Keratinocyte (primary cell): ENCODE data around the gene AFAP1L1. TPM values are rescaled to one million over a fixed set of nuclear protein-coding genes. Genes with fewer than 3 reads are reported as not detected.

Experiments used
- DNase-seq: peaks from one replicate; pipeline ENCODE4 v3.0.0-alpha.2; 2011; ENCODE audit warnings: low read depth, missing footprints, low spot score
- FAIRE-seq: peaks from 2 replicates; lab custom pipeline; 2011; peaks lifted over from hg19 to GRCh38; lab: Jason Lieb, UNC
- H2AFZ ChIP-seq: 2 replicates; pipeline ENCODE4 v1.6.0; 2012; ENCODE audit warnings: low read length, control low read depth, inconsistent platforms; ENCODE audit not compliant: control insufficient read depth
- H3K27ac ChIP-seq: 2 replicates; pipeline ENCODE4 v1.5.1; 2011; ENCODE audit warnings: low read length; ENCODE audit not compliant: control insufficient read depth, insufficient read depth
- H3K27me3 ChIP-seq: 3 replicates; pipeline ENCODE4 v1.6.0; 2011; ENCODE audit warnings: low read length; ENCODE audit not compliant: control insufficient read depth, insufficient read depth; ENCODE audit errors: extremely low read depth
- H3K36me3 ChIP-seq, 2 experiments: 2 replicates in 1 of 2; 3 replicates in 1 of 2; pipeline ENCODE4 v1.5.1; 2011; ENCODE audit warnings: low read length in 2 of 2, mild to moderate bottlenecking in 1 of 2; ENCODE audit not compliant: control insufficient read depth in 2 of 2, insufficient read depth in 2 of 2; ENCODE audit errors: extremely low read depth in 1 of 2
- H3K4me1 ChIP-seq: 3 replicates; pipeline ENCODE4 v1.5.1; 2011; ENCODE audit warnings: low read length; ENCODE audit not compliant: control insufficient read depth, insufficient read depth; ENCODE audit errors: extremely low read depth
- H3K4me2 ChIP-seq: 3 replicates; pipeline ENCODE4 v1.6.0; 2011; ENCODE audit warnings: low read depth, low read length; ENCODE audit not compliant: control insufficient read depth, insufficient read depth; ENCODE audit errors: extremely low read depth
- H3K4me3 ChIP-seq, 3 experiments: fragments of 200-600 bp in 1 of 3; sonication (generic) in 1 of 3; 2 replicates in 2 of 3; 3 replicates in 1 of 3; pipeline ENCODE4 v1.5.1; 2011 to 2016; ENCODE audit warnings: low read length in 3 of 3, mild to moderate bottlenecking in 3 of 3, control low read depth in 2 of 3, inconsistent platforms in 1 of 3, low read depth in 1 of 3, mixed read lengths in 1 of 3, mixed run types in 1 of 3, moderate library complexity in 1 of 3; ENCODE audit not compliant: control insufficient read depth in 2 of 3, insufficient read depth in 2 of 3; ENCODE audit errors: extremely low read depth in 1 of 3
- H3K79me2 ChIP-seq: 2 replicates; pipeline ENCODE4 v1.6.0; 2012; ENCODE audit warnings: low read length; ENCODE audit not compliant: control insufficient read depth, insufficient read depth
- H3K9ac ChIP-seq: 3 replicates; pipeline ENCODE4 v1.6.0; 2011; ENCODE audit warnings: low read length; ENCODE audit not compliant: control insufficient read depth, insufficient read depth; ENCODE audit errors: extremely low read depth
- H3K9me1 ChIP-seq: 3 replicates; pipeline ENCODE4 v1.6.0; 2011; ENCODE audit warnings: low read length; ENCODE audit not compliant: control insufficient read depth, insufficient read depth; ENCODE audit errors: extremely low read depth
- H3K9me3 ChIP-seq: 2 replicates; pipeline ENCODE4 v1.5.1; 2012; ENCODE audit warnings: low read depth, low read length; ENCODE audit not compliant: control insufficient read depth
- H4K20me1 ChIP-seq: 3 replicates; pipeline ENCODE4 v1.6.0; 2011; ENCODE audit warnings: low read length; ENCODE audit not compliant: control insufficient read depth, insufficient read depth; ENCODE audit errors: extremely low read depth
- CTCF ChIP-seq, 3 experiments: IDR thresholded peaks in 1 of 3; conservative IDR thresholded peaks in 1 of 3; optimal IDR thresholded peaks in 1 of 3; 2 replicates in 2 of 3; 3 replicates in 1 of 3; pipeline versions ENCODE3 to v1.5.1; 2011; ENCODE audit warnings: low read length in 3 of 3, mild to moderate bottlenecking in 3 of 3, moderate library complexity in 2 of 3, control low read depth in 1 of 3, inconsistent platforms in 1 of 3; ENCODE audit not compliant: insufficient read depth in 2 of 3; ENCODE audit errors: extremely low read depth in 1 of 3
- EZH2 ChIP-seq: IDR thresholded peaks from one replicate; pipeline ENCODE4 v1.6.1; 2012; ENCODE audit warnings: inconsistent platforms, mild to moderate bottlenecking, low read length, moderate library complexity
- dilution Hi-C: fragments of 300-500 bp; cut with MboI; formaldehyde crosslinking; loops from one replicate; pipeline ENCODE4 v1.7.0; 2020; ENCODE audit warnings: low sequenced_read_pairs; ENCODE audit not compliant: extremely low pct_ligation_motif_present
- polyA plus RNA-seq, 5 experiments: library from polyadenylated mRNA; depleted of rRNA in 3 of 5; stranded (reverse) in 3 of 5; stranded (forward) in 1 of 5; unstranded in 1 of 5; fragments of >200 nt; gene quantifications; 1 replicate in 1 of 5; 2 replicates in 3 of 5; 3 replicates in 1 of 5; pipeline versions ENCODE4 v1.2.1 to v1.2.3, GENCODE V29; 2011 to 2012; ENCODE audit warnings: missing spikeins in 2 of 5, low read depth in 1 of 5, low replicate concordance in 1 of 5

AFAP1L1 gene
- polyA plus RNA-seq, 1 donor (not counting 4 experiments of a cell fraction or from before 2014, with no cell fraction given): 4.6 TPM

GRCh38 chr5:149246906-149247305 is 24.8 kb upstream of the AFAP1L1 start:
- TF ChIP-seq CTCF (optimal IDR thresholded peaks at IDR 0.05 in 1 of 3, IDR thresholded peaks at IDR 0.05 in 1 of 3, conservative IDR thresholded peaks at IDR 0.05 in 1 of 3; ENCODE audit: extremely low read depth in 1 of 3, insufficient read depth in 2 of 3, low read length in 3 of 3) (no peak), EZH2 (no peak)
- Histone ChIP-seq H3K4me3 (no peak overlapping the region), H2AFZ (no peak overlapping the region), H3K4me1 (no peaks in the 10 kb centered on the region), H3K27me3 (no peaks in the 10 kb centered on the region), H4K20me1 (no peaks in the 10 kb centered on the region), H3K9me3 (no peaks in the 10 kb centered on the region), H3K9me1 (no peaks in the 10 kb centered on the region), H3K79me2 (no peaks in the 10 kb centered on the region), H3K4me2 (no peak overlapping the region), H3K36me3 (no peaks in the 10 kb centered on the region), H3K27ac (no peak overlapping the region), H3K9ac (no peak overlapping the region)
- FAIRE-seq (no peak), DNase-seq (no peak)
- dilution Hi-C loops: no loop called here

GRCh38 chr5:149247726-149248125 is 23.9 kb upstream of the AFAP1L1 start:
- no peak overlapping the region for H3K4me2 ChIP-seq
- H3K27me3 ChIP-seq: no peaks in the 10 kb centered on the region
- DNase-seq (no peak), FAIRE-seq (no peak)
- dilution Hi-C loops: no loop called here
- no peaks in the 10 kb centered on the region for H3K36me3 ChIP-seq
- H2AFZ ChIP-seq: no peak overlapping the region
- H3K9ac ChIP-seq: no peak overlapping the region
- H3K4me3 ChIP-seq: no peak overlapping the region
- TF ChIP-seq EZH2: no peak
- no peak for TF ChIP-seq CTCF (optimal IDR thresholded peaks at IDR 0.05 in 1 of 3, IDR thresholded peaks at IDR 0.05 in 1 of 3, conservative IDR thresholded peaks at IDR 0.05 in 1 of 3; ENCODE audit: extremely low read depth in 1 of 3, insufficient read depth in 2 of 3, low read length in 3 of 3)
- H4K20me1 ChIP-seq: no peaks in the 10 kb centered on the region
- H3K4me1 ChIP-seq: no peaks in the 10 kb centered on the region
- no peaks in the 10 kb centered on the region for H3K9me3 ChIP-seq
- H3K9me1 ChIP-seq: no peaks in the 10 kb centered on the region
- H3K79me2 ChIP-seq: no peaks in the 10 kb centered on the region
- no peak overlapping the region for H3K27ac ChIP-seq
